ENCODE data around the gene DLGAP1.

GRCh38 chr18:3619222-3619621 is 835.9 kb downstream of the DLGAP1 start:
- TF ChIP-seq ZNF18 (CRISPR knock-in tag; IDR thresholded peaks at IDR 0.05; ENCODE audit: insufficient replicate concordance) (no peak), MAZ (IDR thresholded peaks at IDR 0.05; ENCODE audit: borderline replicate concordance, low read depth, low read length) (no peak), MAZ (CRISPR knock-in tag; IDR thresholded peaks at IDR 0.05; ENCODE audit: low read depth) (no peak), CTCF (CRISPR knock-in tag; IDR thresholded peaks at IDR 0.05) (no peak), ZBTB8A (CRISPR knock-in tag; IDR thresholded peaks at IDR 0.05; ENCODE audit: borderline replicate concordance, low read depth) (no peak), FOXJ3 (CRISPR knock-in tag; IDR thresholded peaks at IDR 0.05; ENCODE audit: borderline replicate concordance) (no peak), MED1 (CRISPR knock-in tag; IDR thresholded peaks at IDR 0.05) (no peak), KDM5B (CRISPR knock-in tag; IDR thresholded peaks at IDR 0.05; ENCODE audit: borderline replicate concordance) (no peak), FOXA3 (CRISPR knock-in tag; IDR thresholded peaks at IDR 0.05) (no peak), ZNF317 (CRISPR knock-in tag; IDR thresholded peaks at IDR 0.05) (no peak), USF2 (IDR thresholded peaks at IDR 0.05; ENCODE audit: low read depth, low read length) (no peak), USF2 (CRISPR knock-in tag; IDR thresholded peaks at IDR 0.05; ENCODE audit: borderline replicate concordance) (no peak), PBX3 (CRISPR knock-in tag; IDR thresholded peaks at IDR 0.05; ENCODE audit: borderline replicate concordance) (no peak), ZNF282 (IDR thresholded peaks at IDR 0.05; ENCODE audit: partially characterized antibody) (no peak)

Measured in HepG2 (cell line).